GM18868 (cell line): ENCODE data around the gene CUX1.
A peak's percentile ranks its signal among the peaks of the same experiment; 100 is the strongest.
"Not testable (repeated sequence)": the region's sequence is repeated elsewhere in the genome, so short reads cannot be mapped to it uniquely, and the experiment has no call there.

Source experiments
- ATAC-seq: cut with Tn5 transposase; IDR thresholded peaks from one replicate; pipeline ENCODE4 v1.9.1; 2021; ENCODE audit warnings: mild to moderate bottlenecking, moderate library complexity; ENCODE audit not compliant: unreplicated experiment

Gene CUX1

DNA sequence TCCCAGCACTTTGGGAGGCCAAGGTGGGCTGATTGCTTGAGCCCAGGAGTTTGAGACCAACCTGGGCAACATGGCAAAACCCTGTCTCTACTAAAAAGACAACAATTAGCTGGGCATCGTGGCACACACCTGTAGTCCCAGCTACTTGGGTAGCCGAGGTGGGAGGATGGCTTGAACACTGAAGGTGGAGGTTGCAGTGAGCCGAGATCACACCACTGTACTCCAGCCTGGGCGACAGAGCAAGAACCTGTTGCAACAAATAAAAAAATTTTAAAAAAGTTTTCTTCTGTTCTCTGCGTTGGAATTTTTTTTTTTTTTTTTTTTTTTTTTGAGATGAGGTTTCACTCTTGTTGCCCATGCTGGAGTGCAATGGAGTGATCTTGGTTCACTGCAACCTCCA lies 34.9 kb downstream of the CUX1 start:
- ATAC-seq = not testable (repeated sequence)

DNA sequence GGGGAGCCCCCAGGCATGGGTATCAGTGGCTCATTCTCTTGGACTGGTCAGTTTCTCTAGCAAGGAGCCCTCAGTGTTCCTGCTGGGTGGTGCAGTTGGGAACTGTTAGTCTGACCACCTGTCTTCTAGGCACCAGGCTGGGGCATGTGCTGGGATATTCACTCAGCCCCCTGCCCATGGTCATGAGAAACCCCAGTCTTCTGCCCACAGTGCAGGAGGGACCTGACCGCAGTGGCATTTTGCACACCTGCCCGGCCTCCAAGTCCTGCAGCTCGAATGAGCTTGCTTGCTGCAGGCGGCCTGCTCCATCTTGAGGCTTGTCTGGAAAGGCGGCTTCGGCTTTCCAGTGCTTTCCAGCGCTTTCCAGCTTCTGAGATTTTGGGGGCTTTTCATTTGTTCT lies 36.3 kb downstream of the CUX1 start:
- ATAC-seq = no peak

GRCh38 chr7:101854084-101854865 lies 36.8 kb downstream of the CUX1 start:
- no peak for ATAC-seq

DNA sequence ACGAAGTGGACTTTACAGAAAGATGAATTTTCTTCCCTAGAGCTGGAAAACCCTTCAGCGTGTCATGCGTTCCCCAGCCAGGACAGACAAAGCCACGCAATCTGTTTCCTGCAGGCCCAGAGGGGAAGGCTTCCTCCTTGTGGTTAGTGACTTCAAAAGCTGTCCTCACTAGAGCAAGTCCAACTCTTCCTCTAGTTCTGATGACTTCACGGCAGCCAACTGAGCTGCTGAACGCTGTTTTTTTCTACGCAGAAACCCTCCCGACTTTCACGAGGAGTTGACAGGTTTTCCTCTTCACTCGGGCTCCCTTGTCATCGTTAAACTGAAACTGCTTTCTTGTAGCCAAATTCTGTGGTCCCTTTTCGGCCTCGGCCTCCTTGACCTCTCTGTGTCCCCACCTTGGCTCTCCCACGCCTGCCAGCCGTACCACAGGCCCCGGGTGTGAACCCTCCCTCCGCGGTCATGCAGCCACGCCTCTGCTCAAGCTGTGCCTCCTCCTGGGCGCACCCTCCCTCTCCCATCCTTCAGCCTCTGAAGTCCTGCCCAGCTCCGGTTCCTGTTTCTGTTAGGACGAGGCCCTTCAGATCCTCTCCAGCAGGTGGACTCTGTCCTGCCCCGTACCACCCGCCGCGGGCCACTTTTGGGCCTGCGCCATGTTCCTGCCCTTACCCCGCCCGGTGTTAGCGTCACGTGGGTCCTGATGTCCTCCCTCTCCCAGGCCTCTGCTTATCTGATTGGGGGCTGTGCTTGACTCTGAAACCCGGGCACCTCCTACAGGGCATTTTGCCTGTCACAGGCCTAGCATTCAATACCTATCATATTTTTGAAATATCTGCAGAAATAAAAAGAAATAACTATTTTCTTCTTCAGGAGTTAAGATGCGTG lies 39.3 kb downstream of the CUX1 start:
- peak; percentile 77 for ATAC-seq

- peak; percentile 34 for ATAC-seq
Observed at GRCh38 chr7:101857358-101857811, 40.0 kb downstream of the CUX1 start.

- ATAC-seq = no peak
Observed at GRCh38 chr7:101858437-101859385, 41.3 kb downstream of the CUX1 start.

DNA sequence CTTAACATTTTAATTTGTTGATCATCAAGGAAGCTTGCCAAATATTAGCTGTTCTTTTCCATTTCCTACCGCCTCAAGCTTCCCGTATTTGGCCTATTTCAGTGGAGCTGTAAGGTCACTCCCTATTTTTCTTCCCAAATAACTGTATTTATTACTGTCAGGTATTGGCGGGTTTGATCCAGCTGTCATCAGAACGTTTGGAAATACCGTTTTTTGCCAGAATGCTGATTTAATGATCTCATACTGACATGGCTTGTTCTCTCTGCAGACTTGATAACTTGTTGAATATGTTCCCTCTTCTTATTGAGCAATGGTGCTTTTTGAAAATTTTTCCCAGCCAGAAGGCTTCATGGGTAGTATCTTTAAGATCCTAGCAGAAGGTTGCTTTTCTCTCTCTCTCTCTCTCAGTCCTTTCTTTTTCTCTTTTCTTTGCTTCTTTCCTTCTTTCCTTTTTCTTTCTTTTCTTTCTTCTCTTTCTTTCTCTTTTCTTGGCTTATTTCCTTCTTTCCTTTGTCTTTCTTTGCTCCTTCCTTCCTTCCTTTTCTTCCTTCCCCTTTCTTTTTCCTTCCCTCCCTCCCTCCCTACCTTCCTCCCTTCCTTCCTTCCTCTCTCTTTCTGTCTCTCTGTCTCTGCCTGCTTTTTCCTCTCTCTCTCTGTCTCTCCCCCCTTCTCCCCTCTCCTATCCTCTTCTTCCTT lies 42.1 kb downstream of the CUX1 start:
- ATAC-seq = no peak

DNA sequence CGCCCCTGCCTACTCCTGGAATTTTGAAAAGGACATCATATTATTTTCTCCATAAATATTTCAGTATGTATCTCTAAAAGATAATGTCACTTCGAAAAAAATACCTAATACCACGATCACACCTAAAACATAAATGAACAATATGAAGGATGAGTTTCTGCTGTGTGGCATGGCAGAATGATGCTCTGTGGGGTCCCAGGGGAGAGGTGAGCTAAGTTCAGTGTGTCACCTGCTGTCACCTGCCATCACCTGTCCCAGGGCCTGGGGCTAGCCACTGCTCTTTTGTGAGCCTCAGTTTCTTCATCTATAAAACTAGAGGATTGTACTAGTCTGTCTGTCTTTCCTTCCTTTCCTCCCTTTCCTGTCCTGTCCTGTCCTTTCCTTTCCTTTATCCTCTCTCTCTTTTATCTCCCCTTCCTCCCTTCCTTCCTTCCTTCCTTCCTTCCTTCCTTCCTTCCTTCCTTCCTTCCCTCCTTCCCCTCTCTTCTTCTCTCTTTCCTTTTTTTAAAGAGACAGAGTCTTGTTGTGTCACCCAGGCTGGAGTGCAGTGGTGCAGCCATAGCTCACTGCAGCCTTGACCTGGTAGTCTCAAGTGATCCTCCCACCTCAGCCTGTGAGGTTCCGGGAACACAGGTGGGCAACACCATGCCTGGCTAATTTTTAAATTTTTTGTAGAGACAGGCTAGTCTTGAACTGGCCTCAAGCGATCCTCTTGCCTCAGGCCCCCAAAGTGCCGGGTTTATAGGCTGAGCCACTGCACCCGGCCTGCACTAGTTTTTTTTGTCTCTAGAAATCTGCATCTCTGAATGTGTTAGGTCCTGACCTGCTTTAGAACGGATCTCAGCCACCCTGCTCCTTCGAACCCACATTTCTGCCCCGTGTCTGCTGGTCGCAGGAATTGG lies 43.1 kb downstream of the CUX1 start:
- no peak for ATAC-seq

DNA sequence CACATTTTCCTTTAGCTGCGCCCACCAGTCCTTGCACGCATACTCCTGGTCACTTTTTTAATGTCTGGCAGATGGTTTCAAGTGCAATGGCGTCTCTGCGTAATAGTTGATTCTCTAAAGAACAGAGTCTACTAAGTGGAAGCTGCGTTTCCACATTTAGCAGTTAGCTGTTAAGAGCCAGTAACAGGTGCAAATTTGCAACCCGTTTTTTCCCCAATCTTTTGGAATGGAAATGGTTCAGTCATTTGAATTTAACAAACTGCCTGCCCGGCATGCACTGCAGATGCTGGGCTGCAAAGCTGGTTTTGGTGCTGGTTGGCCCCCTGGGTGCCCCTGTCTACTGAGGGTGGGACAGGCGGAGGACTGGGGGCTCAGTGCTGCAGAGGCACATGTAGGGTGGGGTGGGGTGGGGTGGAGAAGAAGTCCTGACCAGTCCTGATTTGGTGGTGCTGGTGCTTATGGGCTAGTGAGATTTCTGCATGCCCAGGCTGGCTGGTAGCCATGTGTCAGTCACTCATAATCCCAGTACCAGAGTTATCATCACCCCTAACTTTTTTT lies 43.9 kb downstream of the CUX1 start:
- ATAC-seq = no peak

- ATAC-seq = no peak
Observed at GRCh38 chr7:101862280-101863220, 45.1 kb downstream of the CUX1 start.

- ATAC-seq = no peak
Observed at GRCh38 chr7:101863598-101863997, 46.2 kb downstream of the CUX1 start.

GRCh38 chr7:101864039-101864438 lies 46.6 kb downstream of the CUX1 start:
- no peak for ATAC-seq

DNA sequence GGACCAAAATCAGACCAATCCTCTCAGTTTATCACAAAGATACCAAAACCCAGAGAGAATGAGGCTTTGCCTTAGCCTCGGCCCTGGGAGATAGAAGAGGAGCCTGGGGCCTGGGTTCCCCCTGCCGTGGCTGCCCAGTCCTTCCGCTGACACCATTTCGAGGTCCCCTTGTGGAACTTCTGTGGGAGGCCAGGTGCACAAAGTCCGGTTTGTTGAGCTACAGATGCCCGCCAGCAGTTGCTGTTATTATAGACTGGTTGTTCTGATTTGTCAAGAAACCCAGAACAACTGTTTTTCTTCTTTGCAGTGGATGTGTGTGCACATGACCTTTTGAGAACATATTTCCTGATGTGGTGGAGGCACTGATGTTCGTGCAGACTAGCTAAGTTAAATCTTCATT lies 47.6 kb downstream of the CUX1 start:
- ATAC-seq = no peak

- no peak for ATAC-seq
Observed at GRCh38 chr7:101865455-101865854, 48.0 kb downstream of the CUX1 start.

DNA sequence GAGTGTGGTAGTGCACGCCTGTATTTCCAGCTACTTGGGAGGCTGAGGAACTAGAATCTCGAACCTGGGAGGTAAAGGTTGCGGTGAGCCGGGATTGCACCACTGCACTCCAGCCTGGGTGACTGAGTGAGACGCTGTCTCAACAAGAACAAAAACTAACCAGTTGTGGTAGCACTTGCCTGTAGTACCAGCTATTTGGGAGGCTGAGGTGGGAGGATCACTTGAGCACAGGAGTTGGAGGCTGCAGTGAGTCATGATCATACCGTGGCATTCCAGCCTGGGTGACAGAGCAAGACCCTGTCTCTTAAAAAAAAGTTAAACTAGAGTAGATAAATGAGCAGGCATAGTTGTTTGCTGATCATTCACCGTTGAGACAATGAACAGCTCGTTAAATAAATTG lies 48.9 kb downstream of the CUX1 start:
- no peak for ATAC-seq

GRCh38 chr7:101867265-101867664 lies 49.8 kb downstream of the CUX1 start:
- ATAC-seq = no peak

DNA sequence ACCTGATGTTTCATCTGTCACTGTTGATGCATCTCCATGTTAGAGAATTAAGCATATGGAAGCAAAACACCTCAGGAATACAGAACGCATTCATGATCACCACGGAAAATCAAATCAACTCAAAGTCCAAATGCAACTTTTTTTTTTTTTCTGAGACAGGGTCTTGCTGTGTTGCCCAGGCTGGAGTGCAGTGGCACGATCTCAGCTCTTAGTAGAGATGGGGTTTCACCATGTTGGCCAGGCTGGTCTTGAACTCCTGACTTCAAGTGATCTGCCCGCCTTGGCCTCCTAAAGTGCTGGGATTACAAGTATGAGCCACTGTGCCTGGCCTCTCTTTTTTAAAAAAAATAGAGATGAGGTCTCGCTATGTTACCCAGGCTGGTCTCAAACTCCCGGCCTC lies 50.3 kb downstream of the CUX1 start:
- ATAC-seq = not testable (repeated sequence)
